Mesendoderm (in vitro differentiated cells): ENCODE data around the gene MAPT.
A peak's percentile ranks its signal among the peaks of the same experiment; 100 is the strongest.
"Not testable (repeated sequence)": the region's sequence is repeated elsewhere in the genome, so short reads cannot be mapped to it uniquely, and the experiment has no call there.

ENCODE experiments used
- DNase-seq: peaks from one replicate; pipeline ENCODE4 v3.0.0; 2013
- H2AK5ac ChIP-seq: 2 replicates; pipeline ENCODE4 v1.6.1; 2013; ENCODE audit warnings: low read length, inconsistent platforms
- H2BK120ac ChIP-seq: 2 replicates; pipeline ENCODE4 v1.6.1; 2013; ENCODE audit warnings: low read depth, mild to moderate bottlenecking, low read length, moderate library complexity, mixed read lengths
- H2BK15ac ChIP-seq: replicated peaks from 2 replicates; pipeline ENCODE4 v1.6.1; 2013; ENCODE audit warnings: low read depth, mild to moderate bottlenecking, moderate library complexity
- H2BK5ac ChIP-seq: 2 replicates; pipeline ENCODE4 v1.6.1; 2013; ENCODE audit warnings: low read length, inconsistent platforms
- H3K18ac ChIP-seq: 2 replicates; pipeline ENCODE4 v1.6.1; 2013; ENCODE audit warnings: mild to moderate bottlenecking, low read length, mixed read lengths
- H3K23ac ChIP-seq: one replicate; pipeline ENCODE4 v1.6.1; 2013; ENCODE audit warnings: low read length
- H3K27ac ChIP-seq: 2 replicates; pipeline ENCODE4 v1.5.1; 2013; ENCODE audit warnings: low read depth, mild to moderate bottlenecking, inconsistent platforms, low read length, moderate library complexity
- H3K27me3 ChIP-seq: 2 replicates; pipeline ENCODE4 v1.6.1; 2013; ENCODE audit warnings: low read length, control low read depth, mild to moderate bottlenecking, inconsistent platforms; ENCODE audit not compliant: insufficient read depth, poor library complexity
- H3K36me3 ChIP-seq: 2 replicates; pipeline ENCODE4 v1.6.1; 2013; ENCODE audit warnings: low read length, inconsistent platforms; ENCODE audit not compliant: control insufficient read depth, insufficient read depth
- H3K4ac ChIP-seq: one replicate; pipeline ENCODE4 v1.6.1; 2013; ENCODE audit warnings: low read depth, mild to moderate bottlenecking, low read length, moderate library complexity
- H3K4me1 ChIP-seq: 2 replicates; pipeline ENCODE4 v1.6.1; 2013; ENCODE audit warnings: low read depth, low read length, inconsistent platforms; ENCODE audit not compliant: control insufficient read depth
- H3K4me2 ChIP-seq: 2 replicates; pipeline ENCODE4 v1.6.1; 2013; ENCODE audit warnings: low read length
- H3K4me3 ChIP-seq: 2 replicates; pipeline ENCODE4 v1.5.1; 2013; ENCODE audit warnings: mild to moderate bottlenecking, low read length
- H3K56ac ChIP-seq: one replicate; pipeline ENCODE4 v1.6.1; 2013; ENCODE audit warnings: low read length
- H3K79me1 ChIP-seq: 2 replicates; pipeline ENCODE4 v1.6.1; 2013; ENCODE audit warnings: low read length, inconsistent platforms
- H3K79me2 ChIP-seq: 2 replicates; pipeline ENCODE4 v1.6.1; 2013; ENCODE audit warnings: mild to moderate bottlenecking, low read length; ENCODE audit not compliant: control insufficient read depth, insufficient read depth
- H3K9ac ChIP-seq: 2 replicates; pipeline ENCODE4 v1.6.1; 2013; ENCODE audit warnings: low read length, inconsistent platforms
- H4K5ac ChIP-seq: one replicate; pipeline ENCODE4 v1.6.1; 2013; ENCODE audit warnings: low read length
- H4K8ac ChIP-seq: one replicate; pipeline ENCODE4 v1.6.1; 2013; ENCODE audit warnings: low read depth, mild to moderate bottlenecking, control low read depth, low read length, moderate library complexity
- WGBS: extraction: QIAGEN DNeasy Blood & Tissue Kit; methylation state at CpG from one replicate; pipeline ENCODE4 v1.1.7; 2013; ENCODE audit warnings: low lambda C conversion rate, missing lambda C conversion rate; ENCODE audit not compliant: insufficient coverage; ENCODE audit errors: extremely low coverage; 5-methylcytosine and 5-hydroxymethylcytosine counted together

Gene MAPT

GRCh38 chr17:46003907-46004748 is 109.8 kb downstream of the MAPT start:
- no CpG with 5 or more reads among the region's 6 CpGs for WGBS
- H3K27ac ChIP-seq, result no peak overlapping the region
- H3K36me3 ChIP-seq, result no peaks in the 10 kb centered on the region
- H3K79me2 ChIP-seq, result no peaks in the 10 kb centered on the region
- no peak for DNase-seq
- H3K4ac ChIP-seq, result no peak overlapping the region
- no peak overlapping the region for H2BK120ac ChIP-seq
- H2BK15ac ChIP-seq, result no peak overlapping the region
- H3K18ac ChIP-seq, result no peak overlapping the region
- no peak overlapping the region for H4K5ac ChIP-seq
- H3K79me1 ChIP-seq, result no peaks in the 10 kb centered on the region
- H2AK5ac ChIP-seq, result no peak overlapping the region
- H3K4me3 ChIP-seq, result no peak overlapping the region
- peak overlapping the region; percentile 7 for H3K56ac ChIP-seq
- H4K8ac ChIP-seq, result no peak overlapping the region
- no peak overlapping the region for H3K9ac ChIP-seq
- no peak overlapping the region for H3K4me2 ChIP-seq
- no peaks in the 10 kb centered on the region for H3K27me3 ChIP-seq
- H3K4me1 ChIP-seq, result no peaks in the 10 kb centered on the region
- H2BK5ac ChIP-seq, result no peak overlapping the region
- H3K23ac ChIP-seq, result no peak overlapping the region

- H3K9ac ChIP-seq, DNase-seq, H3K18ac ChIP-seq, H3K79me1 ChIP-seq, H2BK5ac ChIP-seq, H3K56ac ChIP-seq, H3K23ac ChIP-seq, H3K4ac ChIP-seq, H3K79me2 ChIP-seq, H3K4me1 ChIP-seq, H4K5ac ChIP-seq, H3K4me2 ChIP-seq, H3K4me3 ChIP-seq, H2BK15ac ChIP-seq, H3K27ac ChIP-seq, H3K36me3 ChIP-seq, H4K8ac ChIP-seq, H3K27me3 ChIP-seq, H2AK5ac ChIP-seq, H2BK120ac ChIP-seq: not testable (repeated sequence)
- no CpG with 5 or more reads among the region's 1 CpG for WGBS
Observed at GRCh38 chr17:46006082-46006481, 111.7 kb downstream of the MAPT start.

- Histone ChIP-seq H3K36me3 (no peaks in the 10 kb centered on the region), H3K27ac (no peak overlapping the region), H3K18ac (no peak overlapping the region), H3K4me3 (no peak overlapping the region), H2AK5ac (no peak overlapping the region), H3K56ac (no peak overlapping the region), H3K79me1 (no peaks in the 10 kb centered on the region), H4K5ac (no peak overlapping the region), H3K9ac (no peak overlapping the region), H2BK15ac (no peak overlapping the region), H3K4me1 (no peaks in the 10 kb centered on the region), H3K4ac (no peak overlapping the region), H3K4me2 (no peak overlapping the region), H3K27me3 (no peaks in the 10 kb centered on the region), H2BK120ac (no peak overlapping the region), H2BK5ac (no peak overlapping the region), H4K8ac (no peak overlapping the region), H3K79me2 (no peaks in the 10 kb centered on the region), H3K23ac (no peak overlapping the region)
- no peak for DNase-seq
- WGBS, result no CpG with 5 or more reads among the region's 2 CpGs
Observed at GRCh38 chr17:46007461-46007965, 113.2 kb downstream of the MAPT start.

GRCh38 chr17:46008591-46008990 is 114.2 kb downstream of the MAPT start:
- Histone ChIP-seq H3K4ac (no peak overlapping the region), H2BK120ac (no peak overlapping the region), H3K79me1 (no peaks in the 10 kb centered on the region), H3K4me2 (no peak overlapping the region), H3K79me2 (no peaks in the 10 kb centered on the region), H3K18ac (no peak overlapping the region), H4K5ac (no peak overlapping the region), H3K27ac (no peak overlapping the region), H3K4me1 (no peaks in the 10 kb centered on the region), H3K23ac (no peak overlapping the region), H3K9ac (no peak overlapping the region), H2BK15ac (no peak overlapping the region), H3K56ac (no peak overlapping the region), H2BK5ac (no peak overlapping the region), H3K27me3 (no peaks in the 10 kb centered on the region), H3K4me3 (no peak overlapping the region), H2AK5ac (no peak overlapping the region), H4K8ac (no peak overlapping the region), H3K36me3 (no peaks in the 10 kb centered on the region)
- DNase-seq, result no peak
- WGBS, result no CpG with 5 or more reads among the region's 9 CpGs

- Histone ChIP-seq H4K8ac (no peak overlapping the region), H2BK5ac (no peak overlapping the region), H3K4me2 (no peak overlapping the region), H3K27me3 (no peaks in the 10 kb centered on the region), H3K27ac (no peak overlapping the region), H3K56ac (no peak overlapping the region), H2AK5ac (no peak overlapping the region), H3K4me1 (no peaks in the 10 kb centered on the region), H3K18ac (no peak overlapping the region), H3K23ac (no peak overlapping the region), H3K79me2 (no peaks in the 10 kb centered on the region), H3K4me3 (no peak overlapping the region), H3K4ac (no peak overlapping the region), H2BK15ac (no peak overlapping the region), H2BK120ac (no peak overlapping the region), H4K5ac (no peak overlapping the region), H3K9ac (no peak overlapping the region), H3K36me3 (no peaks in the 10 kb centered on the region), H3K79me1 (no peaks in the 10 kb centered on the region)
- DNase-seq, result no peak
- no CpG with 5 or more reads among the region's 33 CpGs for WGBS
Observed at GRCh38 chr17:46009681-46010596, 115.6 kb downstream of the MAPT start.
